HG03354 (cell line): ENCODE data around the gene CERKL.
A peak's percentile ranks its signal among the peaks of the same experiment; 100 is the strongest.

ENCODE experiments used
- ATAC-seq: cut with Tn5 transposase; IDR thresholded peaks from one replicate; pipeline ENCODE4 v1.9.1; 2021; ENCODE audit warnings: mild to moderate bottlenecking; ENCODE audit not compliant: unreplicated experiment, poor library complexity, severe bottlenecking

CERKL gene

GRCh38 chr2:181632733-181633401, 24.0 kb downstream of the CERKL start:
- peak; percentile 78 for ATAC-seq

DNA sequence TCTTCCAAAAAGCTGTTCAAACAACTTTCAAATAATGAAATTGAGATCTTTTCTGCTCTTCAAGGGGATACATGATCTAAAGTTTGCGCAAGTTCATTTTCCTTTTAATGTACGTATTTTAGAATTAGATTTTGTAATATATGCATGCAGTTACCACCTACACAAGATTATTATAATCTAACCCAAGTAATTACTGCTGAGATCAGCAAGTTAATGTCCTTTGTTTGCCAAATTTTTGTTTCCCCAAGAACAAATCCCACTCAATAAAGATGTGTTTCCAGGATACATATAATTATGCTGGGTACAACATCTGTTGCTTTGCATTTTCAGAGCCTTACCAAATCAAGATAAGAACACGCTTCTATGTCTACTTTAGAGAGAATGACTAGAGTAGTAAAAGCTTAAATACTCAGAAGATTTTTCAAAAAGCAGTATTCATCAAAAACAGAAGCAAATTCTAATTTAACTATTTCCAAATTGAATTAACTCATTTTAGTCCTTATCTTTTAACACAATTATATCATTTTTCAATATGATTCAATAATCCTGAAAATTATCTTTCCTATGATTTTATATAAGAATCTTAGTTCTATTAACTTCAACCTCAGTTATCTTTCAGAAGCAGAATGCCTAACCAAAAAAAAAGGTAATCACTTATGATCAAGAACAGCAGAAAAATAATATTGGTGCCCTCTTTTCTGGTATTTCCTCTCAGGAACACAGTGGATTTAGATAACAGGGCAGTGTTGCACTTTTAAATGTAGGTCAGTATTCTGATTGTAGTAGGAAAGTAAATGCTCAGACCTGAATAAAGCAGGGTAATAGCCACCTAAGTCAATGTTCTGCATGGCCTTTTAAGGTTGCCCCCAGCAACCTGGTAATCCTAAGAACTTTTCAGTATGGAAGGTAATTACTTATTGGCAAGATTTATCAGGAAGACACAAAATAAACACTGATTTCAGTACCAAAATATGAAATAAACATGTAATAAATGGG, 28.0 kb downstream of the CERKL start:
- no peak for ATAC-seq

GRCh38 chr2:181627545-181627944, 29.4 kb downstream of the CERKL start:
- ATAC-seq: no peak

GRCh38 chr2:181626671-181627070, 30.2 kb downstream of the CERKL start:
- ATAC-seq: no peak

- no peak for ATAC-seq
Measured at GRCh38 chr2:181623159-181623558, 33.7 kb downstream of the CERKL start.

GRCh38 chr2:181621779-181622490, 35.0 kb downstream of the CERKL start:
- no peak for ATAC-seq

DNA sequence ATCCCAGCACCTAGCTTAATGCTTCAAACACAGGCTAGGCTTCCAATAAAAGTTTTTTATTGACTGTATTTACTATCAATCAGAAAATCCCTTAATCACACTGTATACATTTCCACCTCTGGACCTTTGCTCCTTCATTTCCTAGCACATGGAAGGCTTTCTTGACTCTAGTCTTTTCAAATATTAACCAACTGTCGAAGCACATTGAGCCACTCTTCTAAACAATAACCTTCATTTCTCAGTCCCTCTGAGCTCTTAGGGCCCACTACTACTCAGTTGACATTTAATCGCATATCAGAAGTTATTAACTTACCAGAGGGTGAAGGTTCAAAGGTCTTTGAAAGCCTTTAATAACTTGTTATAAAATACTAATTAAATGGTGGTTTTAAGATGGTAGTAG, 37.4 kb downstream of the CERKL start:
- ATAC-seq: no peak

DNA sequence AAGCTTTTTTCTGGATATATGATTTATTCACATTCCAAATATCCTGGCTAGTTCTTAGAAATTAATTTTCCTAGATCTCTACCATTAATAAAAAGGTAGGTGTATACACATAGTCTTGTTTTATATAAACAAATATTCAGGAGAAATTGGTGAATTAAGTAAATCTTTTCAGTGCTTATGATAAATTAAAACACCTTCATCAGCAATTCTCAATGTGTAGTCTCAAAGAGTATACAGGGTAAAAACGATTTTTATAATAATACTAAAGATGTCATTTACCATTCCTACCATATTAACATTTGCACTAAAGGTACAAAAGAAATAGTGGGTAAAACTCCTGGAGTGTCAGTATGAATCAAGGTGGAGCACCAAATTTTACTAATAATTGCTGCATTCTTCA, 40.2 kb downstream of the CERKL start:
- ATAC-seq: no peak

DNA sequence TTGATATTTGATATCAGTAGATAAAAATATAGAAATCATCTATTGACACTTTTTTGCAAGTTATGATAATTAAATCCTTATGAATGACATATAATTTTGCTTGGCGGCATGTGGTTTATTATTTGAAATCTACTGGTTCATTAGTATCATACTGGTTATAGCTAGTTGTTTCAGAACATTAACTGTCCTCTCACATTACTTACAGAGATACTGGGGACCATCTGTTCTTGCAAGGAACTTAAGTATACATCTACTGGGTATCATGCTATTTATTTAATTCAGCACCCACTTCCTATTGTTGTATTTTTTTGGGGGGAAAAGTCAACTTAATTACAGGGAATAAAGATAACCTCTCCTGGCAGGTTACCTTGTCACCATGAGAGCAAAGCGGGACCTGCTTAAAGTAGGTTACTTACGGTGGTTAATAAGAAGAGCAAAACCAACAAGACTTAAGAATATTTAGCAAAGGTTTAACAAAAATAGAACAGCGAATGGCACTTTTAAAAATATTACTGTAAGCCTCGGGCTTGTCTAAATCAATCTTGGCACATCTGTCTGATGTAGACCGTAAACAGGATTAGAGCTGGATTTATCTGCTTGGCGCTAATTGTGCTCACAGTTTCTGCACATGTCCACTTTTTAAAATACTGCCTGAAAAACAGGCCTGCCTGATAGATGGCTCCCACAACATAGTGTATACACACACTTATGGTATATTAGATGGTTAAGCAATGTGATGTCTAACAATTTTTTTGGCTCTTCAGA, 41.8 kb downstream of the CERKL start:
- no peak for ATAC-seq

- ATAC-seq: no peak
Measured at GRCh38 chr2:181613241-181613640, 43.7 kb downstream of the CERKL start.

DNA sequence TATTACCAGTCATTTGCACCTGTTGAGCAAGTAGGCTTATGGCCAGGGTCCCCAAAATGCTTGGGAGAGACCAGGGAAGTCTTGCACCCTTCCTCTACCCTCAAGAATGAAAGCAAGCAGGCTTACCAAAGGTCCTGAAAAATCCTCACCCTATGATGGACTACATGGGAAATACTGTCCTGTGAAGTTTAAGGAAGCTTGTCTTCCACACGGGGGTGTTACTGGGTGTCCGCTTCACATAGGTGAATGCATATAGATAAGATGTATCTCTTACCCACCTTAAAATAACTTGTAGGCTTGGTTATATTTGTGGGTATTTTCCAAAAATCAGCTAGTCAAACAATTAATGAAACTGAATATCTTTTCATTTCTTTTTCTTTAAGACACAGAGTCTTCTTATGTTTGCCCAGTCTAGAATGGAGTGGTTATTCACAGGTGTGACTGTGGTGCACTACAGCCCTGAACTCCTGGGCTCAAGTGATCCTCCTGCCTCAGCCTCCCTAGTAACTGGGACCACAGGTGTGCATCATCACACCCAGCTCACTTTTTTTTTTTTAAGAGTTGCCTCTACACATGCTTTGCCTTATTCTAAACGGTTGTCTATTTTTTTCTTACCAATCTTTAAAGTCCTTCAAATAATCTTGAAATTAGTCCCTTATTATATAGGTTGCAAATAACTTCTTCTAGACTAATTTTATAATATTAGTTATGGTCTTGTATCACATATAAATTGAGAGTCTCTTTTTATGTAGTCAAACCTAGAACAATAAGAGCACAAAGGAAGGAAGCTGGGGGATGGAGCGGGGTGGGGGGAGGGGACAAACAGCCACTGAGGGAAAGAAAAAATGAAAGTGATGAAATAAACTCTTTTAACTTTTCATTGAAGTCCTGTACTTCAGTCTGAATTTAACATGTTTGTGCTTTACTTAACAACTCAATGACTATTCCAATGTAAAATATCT, 49.0 kb downstream of the CERKL start:
- ATAC-seq: no peak

DNA sequence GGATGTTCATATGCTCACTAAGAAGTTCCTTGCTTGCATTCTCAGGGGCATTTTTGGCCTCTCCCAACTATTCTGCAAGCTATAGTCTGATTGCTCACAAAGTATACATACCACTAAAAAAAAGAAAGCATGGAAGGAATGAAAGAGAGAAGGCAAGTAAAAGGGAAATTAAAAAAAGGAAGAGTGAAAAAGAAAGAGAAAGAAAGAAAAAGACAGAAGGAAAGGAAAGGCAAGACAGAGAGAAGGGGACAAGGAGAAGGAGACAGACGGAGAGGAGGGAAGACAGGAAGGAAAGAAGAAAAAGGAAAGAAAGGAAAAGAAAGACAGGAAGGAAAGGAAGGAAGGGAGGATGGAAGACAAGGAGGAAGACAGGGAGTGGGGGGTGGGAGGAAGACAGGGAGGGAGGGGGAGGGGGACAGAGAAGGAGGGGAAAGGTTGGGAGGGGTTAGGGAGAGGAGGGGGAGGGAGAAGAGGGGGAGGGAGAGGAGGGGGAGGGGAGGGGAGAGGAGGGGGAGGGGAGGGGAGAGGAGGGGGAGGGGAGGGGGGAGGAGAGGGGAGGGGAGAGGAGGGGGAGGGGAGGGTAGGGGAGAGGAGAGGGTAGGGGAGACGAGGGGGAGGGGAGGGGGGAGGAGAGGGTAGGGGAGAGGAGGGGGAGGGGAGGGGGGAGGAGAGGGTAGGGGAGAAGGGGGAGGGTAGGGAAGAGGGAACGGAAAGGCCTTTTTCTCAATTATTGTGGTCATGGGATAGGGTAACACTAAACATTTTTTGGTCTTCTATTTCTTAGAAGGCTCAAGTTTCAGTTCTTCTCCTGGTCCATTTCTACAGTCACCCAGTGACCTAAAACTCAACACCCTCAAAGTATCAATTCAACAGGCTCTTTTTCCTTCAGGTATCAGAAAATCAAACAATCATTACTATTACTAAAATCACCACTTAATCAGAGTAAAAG, 50.7 kb downstream of the CERKL start:
- no peak for ATAC-seq

GRCh38 chr2:181602017-181602416, 54.9 kb downstream of the CERKL start:
- no peak for ATAC-seq

- no peak for ATAC-seq
Measured at GRCh38 chr2:181596556-181596955, 60.3 kb downstream of the CERKL start.

DNA sequence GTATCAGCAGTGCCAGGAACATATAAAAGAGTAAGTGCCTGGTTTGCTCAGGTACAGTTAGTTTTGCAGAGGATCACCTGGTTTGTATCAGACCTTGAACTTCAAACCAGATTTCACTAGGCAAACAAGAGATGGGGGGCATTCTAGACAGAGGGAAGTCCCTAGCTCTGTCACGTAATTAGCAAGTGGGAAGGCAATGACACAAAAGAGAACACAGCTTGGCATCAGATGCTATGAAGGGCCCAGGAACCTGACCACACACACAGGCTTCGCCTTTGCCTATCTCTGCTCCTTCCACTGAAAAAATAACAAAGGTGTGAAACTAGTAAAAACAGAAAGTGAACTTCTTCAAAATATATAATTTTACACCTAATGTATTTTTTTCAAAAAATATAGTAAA, 62.6 kb downstream of the CERKL start:
- ATAC-seq: no peak

DNA sequence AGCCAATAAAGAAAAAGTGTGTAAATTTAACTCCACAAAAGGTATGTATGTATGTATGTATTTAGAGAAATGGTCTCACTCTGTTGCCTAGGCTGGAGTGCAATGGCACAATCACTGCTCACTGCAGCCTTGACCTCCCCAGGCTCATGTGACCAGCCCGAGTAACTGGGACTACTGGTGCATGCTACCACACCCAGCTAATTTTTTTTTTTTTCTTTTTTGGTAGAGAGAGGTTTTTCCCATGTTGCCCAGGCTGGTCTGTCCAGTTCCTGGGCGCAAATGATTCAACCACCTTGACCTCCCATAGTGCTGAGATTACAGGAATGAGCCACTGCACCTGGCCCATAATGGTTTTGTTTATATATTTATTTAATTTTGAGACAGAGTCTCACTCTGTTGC, 67.1 kb downstream of the CERKL start:
- no peak for ATAC-seq

GRCh38 chr2:181588546-181588945, 68.4 kb downstream of the CERKL start:
- no peak for ATAC-seq
